NCI-H1417 (cell line): ENCODE measurements around the gene PVR.
"Not testable (repeated sequence)": the region's sequence is repeated elsewhere in the genome, so short reads cannot be mapped to it uniquely, and the experiment has no call there.

Source experiments
- DNase-seq, 3 experiments: peaks; one replicate each; lab custom pipeline; 2025; lab: John Stamatoyannopoulos, UW

The PVR gene

GRCh38 chr19:44618640-44619357 is 24.9 kb upstream of the PVR start:
- no peak for DNase-seq

DNA sequence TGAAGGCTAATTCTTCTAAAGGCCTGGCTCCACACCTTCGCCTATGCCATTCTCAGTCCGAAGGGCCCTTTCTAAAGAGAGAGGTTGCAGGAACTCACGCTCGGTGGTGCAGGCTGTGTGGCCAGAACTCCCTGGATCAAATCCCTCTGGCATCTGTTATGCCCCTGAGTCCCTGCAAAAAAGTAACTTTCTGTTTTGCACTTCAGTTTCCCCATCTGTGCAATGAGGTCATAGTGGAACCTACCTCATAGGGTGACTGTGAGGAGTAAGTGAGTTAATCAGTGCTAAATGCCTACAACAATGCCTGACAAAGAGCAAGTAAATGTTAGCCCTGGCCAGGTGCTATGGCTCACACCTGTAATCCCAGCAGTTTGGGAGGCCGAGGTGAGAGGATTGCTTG is 23.0 kb upstream of the PVR start:
- DNase-seq: no peak

DNA sequence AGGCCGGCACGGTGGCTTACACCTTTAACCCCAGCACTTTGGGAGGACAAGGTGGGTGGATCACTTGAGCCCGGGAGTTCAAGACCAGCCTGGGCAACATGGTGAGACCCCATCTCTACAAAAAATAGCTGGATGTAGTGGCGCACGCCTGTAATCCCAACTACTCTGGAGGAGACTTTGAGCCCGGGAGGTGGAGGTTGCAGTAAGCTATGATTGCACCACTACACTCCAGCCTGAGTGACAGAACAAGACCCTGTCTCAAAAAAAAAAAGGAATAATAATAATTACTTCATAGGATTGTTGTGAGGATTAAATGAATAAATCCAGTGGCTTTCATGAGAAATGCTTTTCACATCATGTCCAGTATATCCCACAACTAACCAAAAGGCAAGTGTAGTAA is 22.3 kb upstream of the PVR start:
- no peak for DNase-seq

GRCh38 chr19:44623080-44623479 is 20.6 kb upstream of the PVR start:
- DNase-seq: no peak

- no peak for DNase-seq
These were observed 20.1 kb upstream of the PVR start for GRCh38 chr19:44623626-44624025.

DNA sequence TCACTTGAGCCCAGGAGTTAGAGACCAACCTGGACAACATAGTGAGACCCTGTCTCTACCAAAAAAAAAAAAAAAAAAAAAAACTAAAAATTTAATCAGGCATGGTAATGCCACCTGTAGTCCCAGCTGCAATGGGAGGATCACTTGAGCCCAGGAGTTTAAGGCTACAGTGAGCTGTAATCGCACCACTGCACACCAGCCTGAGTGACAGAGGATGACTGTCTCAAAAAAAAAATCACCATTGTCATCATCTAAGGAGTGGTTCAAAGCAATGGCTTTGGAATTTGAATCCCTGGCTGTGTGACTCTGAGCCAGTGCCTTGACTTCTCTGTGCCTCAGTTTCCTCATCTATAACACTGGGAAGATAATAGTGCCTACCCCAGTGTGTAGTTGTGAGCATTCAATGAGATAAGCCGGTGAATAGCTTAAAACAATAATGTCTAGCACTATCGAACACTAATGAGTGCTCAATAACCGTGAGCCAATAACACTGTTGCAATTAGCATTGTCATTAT is 18.8 kb upstream of the PVR start:
- DNase-seq: no peak

- DNase-seq: not testable (repeated sequence)
These were observed 18.1 kb upstream of the PVR start for GRCh38 chr19:44625637-44626036.

GRCh38 chr19:44626048-44626624 is 17.6 kb upstream of the PVR start:
- DNase-seq: no peak

DNA sequence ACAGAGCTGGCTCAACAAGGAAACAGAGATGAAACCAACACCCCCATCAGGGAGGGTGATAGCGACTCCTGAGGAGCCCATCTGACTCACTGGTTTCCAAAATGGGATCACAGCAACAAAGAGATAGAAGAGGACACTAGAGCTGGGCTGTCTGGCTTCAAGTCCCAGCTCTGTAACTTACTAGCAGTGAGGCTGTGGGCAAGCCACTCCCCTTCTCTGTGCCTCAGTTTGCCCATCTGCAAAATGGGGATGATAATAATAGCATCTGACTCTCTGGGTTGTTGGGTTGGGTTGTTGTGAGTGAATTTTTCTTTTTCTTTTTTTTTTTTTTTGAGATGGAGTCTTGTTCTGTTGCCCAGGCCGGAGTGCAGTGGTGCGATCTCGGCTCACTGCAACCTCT is 16.1 kb upstream of the PVR start:
- DNase-seq: no peak

DNA sequence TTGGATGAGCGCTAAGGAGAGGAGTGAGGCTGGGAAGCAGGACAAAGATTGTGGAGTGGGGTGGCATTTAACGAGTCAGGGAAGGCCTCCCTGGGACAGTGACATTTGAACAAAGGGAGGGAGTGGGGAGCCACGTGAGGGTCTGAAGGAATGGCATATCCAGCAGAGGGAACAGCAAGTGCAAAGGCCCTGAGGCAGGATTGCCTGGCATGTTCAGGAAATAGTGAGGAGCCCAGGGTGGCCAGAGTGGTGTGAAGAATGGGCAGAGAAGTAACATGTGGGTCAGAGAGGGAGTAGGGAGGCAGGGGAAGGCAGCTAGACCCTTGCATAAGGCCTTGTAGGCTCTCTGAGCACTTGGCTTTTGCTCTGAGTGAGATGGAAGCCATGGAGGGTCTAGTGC is 14.9 kb upstream of the PVR start:
- DNase-seq: no peak

GRCh38 chr19:44631611-44632010 is 12.1 kb upstream of the PVR start:
- not testable (repeated sequence) for DNase-seq

GRCh38 chr19:44634058-44634457 is 9.7 kb upstream of the PVR start:
- DNase-seq: not testable (repeated sequence)

GRCh38 chr19:44634785-44635184 is 8.9 kb upstream of the PVR start:
- no peak for DNase-seq

DNA sequence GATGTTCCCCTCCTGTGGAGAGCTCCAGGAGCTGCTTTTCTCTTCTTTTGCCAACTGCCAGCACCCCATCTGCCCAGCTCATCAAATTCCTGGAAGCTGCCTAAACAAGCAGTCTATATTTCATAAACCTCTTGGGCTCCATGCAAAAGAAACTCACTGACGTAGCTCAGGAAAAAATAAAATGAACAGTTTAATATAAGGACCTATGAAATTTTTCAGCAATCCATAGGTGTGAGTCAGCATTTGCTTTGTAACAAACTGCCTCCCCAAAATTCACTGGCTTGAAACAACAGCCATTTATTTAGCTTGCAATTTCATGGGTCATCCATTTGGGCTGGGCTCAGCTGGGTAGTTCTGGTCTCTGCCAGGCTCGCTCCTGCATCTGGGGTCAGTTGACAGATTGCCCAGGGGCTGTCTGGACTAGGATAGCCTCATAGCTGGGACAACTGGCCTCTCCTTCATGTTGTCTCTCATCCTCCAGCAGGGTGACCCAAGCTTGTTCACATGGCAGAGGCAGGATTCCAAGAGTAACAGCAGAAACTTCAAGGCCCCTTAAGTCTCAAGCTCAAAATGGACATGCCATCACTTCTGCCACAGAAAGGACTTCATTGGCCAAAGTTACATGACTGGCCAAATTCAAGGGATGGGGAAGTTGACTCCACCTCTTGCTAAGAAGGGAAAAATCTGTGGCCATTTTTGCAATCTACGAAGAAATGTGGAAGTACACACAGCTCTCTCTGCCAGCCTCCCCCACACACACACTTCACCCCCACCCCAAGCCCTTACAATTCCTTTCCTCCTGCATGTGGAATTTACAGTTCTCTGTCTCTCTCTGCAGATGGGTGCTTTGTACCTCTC is 7.9 kb upstream of the PVR start:
- DNase-seq: no peak

DNA sequence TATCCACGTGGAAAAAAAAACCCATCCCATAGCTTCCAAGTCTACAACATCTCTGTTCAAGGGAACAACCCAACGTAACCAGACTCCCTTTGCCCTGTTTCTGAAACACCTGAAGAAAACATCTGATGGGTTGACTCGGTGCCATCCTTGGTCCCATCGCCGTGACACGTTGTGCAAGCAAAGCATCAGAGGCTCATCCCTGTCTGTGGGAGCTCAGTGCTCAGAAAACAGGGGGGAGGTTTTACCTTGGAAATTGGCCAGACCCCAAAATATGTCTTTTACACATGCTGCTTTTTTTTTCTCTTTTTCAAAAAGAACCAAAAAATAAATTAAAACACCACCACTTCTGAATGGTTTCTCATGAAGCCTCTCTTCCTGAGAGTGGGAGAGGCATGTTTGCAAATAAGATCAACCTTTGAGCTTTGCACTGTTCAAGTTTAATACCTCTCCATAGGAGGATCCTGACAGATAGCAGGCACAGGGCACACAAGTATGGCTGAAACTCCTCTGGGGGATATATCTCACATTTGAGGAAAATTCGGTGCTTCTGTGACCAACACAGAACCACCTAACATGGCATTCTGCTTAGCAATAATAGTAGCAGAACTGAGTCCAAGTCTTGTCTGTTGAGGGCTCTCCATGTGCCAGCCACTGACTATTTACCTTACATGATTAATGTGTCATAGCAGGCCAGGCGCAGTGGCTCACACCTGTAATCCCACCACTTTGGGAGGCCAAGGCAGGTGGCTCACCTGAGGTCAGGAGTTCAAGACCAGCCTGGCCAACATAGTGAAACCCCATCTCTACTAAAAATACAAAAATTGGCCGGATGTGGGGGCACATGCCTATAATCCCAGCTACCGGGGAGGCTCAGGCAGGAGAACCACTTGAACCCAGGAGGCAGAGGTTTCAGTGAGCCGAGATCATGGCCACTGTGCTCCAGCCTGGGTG is 7.0 kb upstream of the PVR start:
- no peak for DNase-seq

DNA sequence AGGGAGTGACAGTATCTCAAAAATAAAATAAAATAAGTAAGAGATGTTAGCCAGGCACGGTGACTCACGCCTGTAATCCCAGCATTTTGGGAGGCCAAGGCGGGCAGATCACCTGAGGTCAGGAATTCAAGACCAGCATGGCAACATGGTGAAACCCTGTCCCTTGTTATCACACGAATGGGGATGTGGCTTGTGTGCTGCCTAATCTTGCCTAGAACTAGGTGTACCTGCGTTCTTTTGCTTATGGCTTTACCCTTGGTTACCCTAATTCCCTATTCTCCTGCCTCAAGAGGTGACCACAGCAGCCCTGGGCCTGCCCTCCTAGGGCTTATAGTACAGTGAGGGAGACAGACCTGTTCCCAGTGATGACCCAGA is 6.3 kb upstream of the PVR start:
- DNase-seq: no peak

DNA sequence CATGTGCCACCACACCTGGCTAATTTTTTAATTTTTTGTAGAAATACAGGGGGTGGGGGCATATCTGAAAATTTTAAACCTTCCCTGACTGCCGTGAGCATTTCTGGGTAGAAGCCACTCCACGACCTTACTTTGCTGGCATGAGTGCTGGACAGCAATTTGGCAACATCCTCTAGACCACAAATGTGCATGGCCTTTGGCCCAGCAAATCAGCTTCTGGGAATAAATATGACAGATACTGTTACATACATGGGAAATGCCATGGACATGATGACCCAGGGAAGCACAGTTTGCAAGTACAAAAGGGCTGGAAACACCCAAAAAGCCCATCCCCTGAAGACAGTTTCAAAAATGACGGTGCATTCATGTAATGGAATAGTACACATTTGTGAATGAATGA is 3.2 kb upstream of the PVR start:
- no peak for DNase-seq

DNA sequence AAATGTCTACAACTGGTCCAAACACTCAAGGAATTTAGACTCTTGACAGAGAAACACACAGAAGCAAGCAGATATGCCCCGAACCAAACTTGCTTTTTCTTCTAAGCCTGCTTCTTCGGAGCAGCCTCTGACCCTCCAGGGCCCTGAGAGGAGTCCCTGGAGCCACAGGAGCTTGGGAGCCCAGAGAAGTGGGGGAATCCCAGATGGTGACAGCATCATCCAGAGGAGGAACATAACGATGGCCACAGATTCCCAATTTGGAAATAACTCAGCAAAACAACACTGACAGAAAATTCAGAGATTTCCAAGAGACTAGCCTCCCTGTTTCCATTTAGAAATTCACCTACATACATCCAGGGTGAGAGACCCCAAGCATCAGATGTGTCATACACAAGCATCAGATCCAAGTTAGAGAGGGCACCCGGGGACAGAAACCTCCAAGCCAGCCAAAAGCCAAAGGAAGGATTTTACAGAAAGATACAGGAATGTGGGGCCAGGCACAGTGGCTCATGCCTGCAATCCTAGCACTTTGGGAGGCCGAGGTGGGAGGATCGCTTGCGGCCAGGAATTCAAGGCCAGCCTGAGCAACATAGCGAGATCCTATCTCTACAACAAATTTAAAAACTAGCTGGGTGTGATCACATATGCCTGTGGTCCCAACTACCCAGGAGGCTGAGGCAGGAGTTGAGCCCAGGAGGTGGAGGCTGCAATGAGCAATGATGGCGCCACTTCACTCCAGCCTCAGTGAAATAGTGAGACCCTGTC is 2.0 kb upstream of the PVR start:
- no peak for DNase-seq

GRCh38 chr19:44642377-44642776 is 1.3 kb upstream of the PVR start:
- no peak for DNase-seq

- peak in 2 of 3 experiments; percentile 23 to 70 for DNase-seq
These were observed 799 bp downstream of the PVR start for GRCh38 chr19:44644402-44645016.
